ENCODE measurements around the gene APOBEC3A.

APOBEC3A gene

DNA sequence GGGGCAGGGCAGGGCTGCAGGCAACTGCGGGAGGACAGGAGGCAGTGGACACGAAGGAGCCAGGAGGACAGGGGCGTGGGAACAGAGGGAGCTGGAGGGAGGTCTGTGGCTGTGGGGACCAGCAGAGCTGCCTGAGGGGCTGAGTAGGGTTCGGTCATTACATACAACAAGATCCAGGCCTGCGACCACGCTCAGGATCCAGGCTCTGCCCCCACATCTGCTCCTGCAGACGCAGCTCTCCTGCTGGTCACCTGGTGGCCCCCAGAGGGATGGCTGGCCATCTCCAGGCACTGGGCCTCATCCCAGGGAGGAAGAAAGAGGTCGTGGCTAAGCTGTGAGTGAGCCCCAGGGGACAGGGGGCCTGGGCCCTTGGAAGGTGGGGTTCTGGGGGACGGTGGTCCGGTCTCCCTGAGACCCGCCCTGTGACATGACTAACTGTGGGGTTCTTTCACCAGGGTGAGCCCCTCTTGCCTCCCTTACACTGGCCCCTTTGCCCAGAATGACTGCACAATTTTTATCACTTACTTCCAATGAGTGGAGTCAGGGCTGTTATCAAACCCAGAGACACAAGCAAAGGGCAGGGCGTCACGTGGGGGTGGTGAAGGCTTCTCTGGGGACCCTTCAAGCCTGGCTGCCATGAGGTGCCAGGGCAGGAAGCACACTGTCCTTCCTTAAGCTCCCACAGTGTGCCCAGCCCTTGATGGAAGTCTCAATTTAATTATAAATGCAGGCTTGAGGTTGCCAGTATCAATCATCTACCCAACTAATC, 6.7 kb upstream of the APOBEC3A start:
- TF ChIP-seq CTCF (IDR thresholded peaks at IDR 0.05; ENCODE audit: insufficient read depth, low read length, missing control alignments): no peak
- CTCF ChIA-PET: interaction anchor here (0.8 to 1.7 kb wide), 3 partner anchors 23 to 81 kb away, joined by 3 to 4 read pairs (median 3); no protein-coding TSS in a partner anchor
- POLR2A ChIA-PET: no interaction called here
- H3K4me3 ChIP-seq (ENCODE audit: low read depth, low read length): no peak overlapping the region
- DNase-seq (ENCODE audit: low read depth, low spot score): no peak

GRCh38 chr22:38951734-38952133, 5.7 kb upstream of the APOBEC3A start:
- ChIA-PET POLR2A (no interaction called here), CTCF (interaction anchor here (0.9 to 2.2 kb wide), 5 partner anchors 9 to 183 kb away, joined by 3 to 5 read pairs (median 4); no protein-coding TSS in a partner anchor)
- TF ChIP-seq CTCF (IDR thresholded peaks at IDR 0.05; ENCODE audit: insufficient read depth, low read length, missing control alignments): no peak
- H3K4me3 ChIP-seq (ENCODE audit: low read depth, low read length): no peak overlapping the region
- DNase-seq (ENCODE audit: low read depth, low spot score): no peak

GRCh38 chr22:38952281-38952993, 5.0 kb upstream of the APOBEC3A start:
- ChIA-PET POLR2A (no interaction called here), CTCF (interaction anchor here (0.9 to 2.2 kb wide), 4 partner anchors 10 to 184 kb away, joined by 3 to 5 read pairs (median 4); no protein-coding TSS in a partner anchor)
- no peak for TF ChIP-seq CTCF (IDR thresholded peaks at IDR 0.05; ENCODE audit: insufficient read depth, low read length, missing control alignments)

GRCh38 chr22:38953091-38953490, 4.3 kb upstream of the APOBEC3A start:
- DNase-seq (ENCODE audit: low read depth, low spot score): no peak
- ChIA-PET POLR2A (no interaction called here), CTCF (interaction anchor here (0.7 to 2.2 kb wide), 4 partner anchors 10 to 184 kb away, joined by 3 to 5 read pairs (median 4); no protein-coding TSS in a partner anchor)
- H3K4me3 ChIP-seq (ENCODE audit: low read depth, low read length): no peak overlapping the region
- no peak for TF ChIP-seq CTCF (IDR thresholded peaks at IDR 0.05; ENCODE audit: insufficient read depth, low read length, missing control alignments)

More at GRCh38 chr22:38952281-38952993, 5.0 kb upstream of the APOBEC3A start:
- no peak overlapping the region for H3K4me3 ChIP-seq (ENCODE audit: low read depth, low read length)
- DNase-seq (ENCODE audit: low read depth, low spot score): no peak

DNA sequence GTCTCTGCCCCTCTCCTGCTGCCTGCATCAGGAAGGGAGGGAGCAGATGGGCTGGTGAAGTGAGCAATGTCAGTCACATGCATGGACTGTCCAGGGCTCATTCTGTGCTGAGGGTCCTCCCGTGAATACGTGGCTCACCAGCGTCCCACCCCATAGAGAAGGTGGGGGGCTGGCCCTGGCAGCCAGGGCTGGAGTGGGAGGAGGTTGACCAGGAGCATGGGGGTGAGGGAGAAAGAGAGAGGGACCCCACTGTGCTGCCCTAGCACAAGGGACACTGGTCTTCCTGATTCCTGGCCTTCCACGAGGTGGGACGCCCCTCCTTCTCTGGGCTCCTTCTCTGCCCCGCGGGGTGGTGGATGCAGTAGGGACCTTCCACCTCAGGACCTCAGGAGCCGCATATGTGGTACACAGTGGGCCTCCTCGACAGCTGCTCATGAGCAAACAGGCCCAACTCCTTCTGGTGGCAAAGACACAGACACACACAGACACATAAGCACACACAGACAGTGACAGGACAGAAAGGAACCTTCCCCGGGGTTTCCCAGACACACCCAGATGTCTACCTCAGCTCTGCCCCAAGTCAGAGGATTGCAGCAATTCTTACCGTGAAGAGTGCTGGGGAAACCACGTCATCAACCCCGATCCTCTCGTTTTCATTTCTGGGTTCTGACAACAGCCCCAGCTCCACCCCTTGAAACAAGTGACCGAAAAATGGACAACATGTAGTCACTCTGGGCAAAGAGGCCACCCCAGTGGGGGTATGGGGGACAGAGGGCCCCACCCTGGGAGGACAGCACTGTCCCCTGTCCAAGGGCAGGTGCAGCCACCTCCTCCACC, 3.6 kb upstream of the APOBEC3A start:
- DNase-seq (ENCODE audit: low read depth, low spot score): no peak
- no peak for TF ChIP-seq CTCF (IDR thresholded peaks at IDR 0.05; ENCODE audit: insufficient read depth, low read length, missing control alignments)
- ChIA-PET POLR2A (no interaction called here), CTCF (interaction anchor here (0.7 to 1.5 kb wide), 2 partner anchors 11 to 185 kb away, joined by 3 read pairs; no protein-coding TSS in a partner anchor)
- no peak overlapping the region for H3K4me3 ChIP-seq (ENCODE audit: low read depth, low read length)

Data from AG04449 (cell line).